ENCODE data around the gene SP9.

Gene SP9

DNA sequence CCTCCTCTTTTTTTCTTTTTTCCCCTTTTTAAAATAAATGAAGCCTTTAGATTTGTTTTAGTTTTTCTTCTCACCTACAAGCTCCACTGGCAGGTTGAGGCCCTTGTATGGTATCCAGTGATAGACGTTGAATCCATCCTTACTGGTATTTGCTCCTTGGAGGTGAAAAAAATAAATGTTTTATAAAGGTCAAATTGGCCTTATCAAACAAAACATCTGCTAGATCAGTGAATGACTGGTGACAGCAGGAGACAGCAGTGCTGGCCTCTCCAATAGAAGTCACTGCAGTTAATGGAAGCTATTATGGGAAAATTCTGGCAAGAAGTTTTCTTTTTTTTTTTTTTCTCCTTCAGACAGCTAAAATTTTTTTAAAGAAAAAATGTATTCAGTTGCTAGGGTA is 12.6 kb upstream of the SP9 start:
- Histone ChIP-seq H3K4me3 (ENCODE audit: low read depth in 1 of 2, low read length in 1 of 2) (no peak overlapping the region), H3K27me3 (peaks cover 100% of the 10 kb centered on the region), H3K9me3 (no peaks in the 10 kb centered on the region), H3K4me1 (ENCODE audit: control insufficient read depth in 1 of 2, insufficient read depth in 1 of 2, low read depth in 1 of 2, low read length in 1 of 2) (peaks cover 15% of the 10 kb centered on the region in 2 experiments), H3K27ac (no peak overlapping the region), H3K36me3 (no peaks in the 10 kb centered on the region)
- TF ChIP-seq, protein P1, sequence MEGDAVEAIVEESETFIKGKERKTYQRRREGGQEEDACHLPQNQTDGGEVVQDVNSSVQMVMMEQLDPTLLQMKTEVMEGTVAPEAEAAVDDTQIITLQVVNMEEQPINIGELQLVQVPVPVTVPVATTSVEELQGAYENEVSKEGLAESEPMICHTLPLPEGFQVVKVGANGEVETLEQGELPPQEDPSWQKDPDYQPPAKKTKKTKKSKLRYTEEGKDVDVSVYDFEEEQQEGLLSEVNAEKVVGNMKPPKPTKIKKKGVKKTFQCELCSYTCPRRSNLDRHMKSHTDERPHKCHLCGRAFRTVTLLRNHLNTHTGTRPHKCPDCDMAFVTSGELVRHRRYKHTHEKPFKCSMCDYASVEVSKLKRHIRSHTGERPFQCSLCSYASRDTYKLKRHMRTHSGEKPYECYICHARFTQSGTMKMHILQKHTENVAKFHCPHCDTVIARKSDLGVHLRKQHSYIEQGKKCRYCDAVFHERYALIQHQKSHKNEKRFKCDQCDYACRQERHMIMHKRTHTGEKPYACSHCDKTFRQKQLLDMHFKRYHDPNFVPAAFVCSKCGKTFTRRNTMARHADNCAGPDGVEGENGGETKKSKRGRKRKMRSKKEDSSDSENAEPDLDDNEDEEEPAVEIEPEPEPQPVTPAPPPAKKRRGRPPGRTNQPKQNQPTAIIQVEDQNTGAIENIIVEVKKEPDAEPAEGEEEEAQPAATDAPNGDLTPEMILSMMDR (IDR thresholded peaks at IDR 0.05): no peak

DNA sequence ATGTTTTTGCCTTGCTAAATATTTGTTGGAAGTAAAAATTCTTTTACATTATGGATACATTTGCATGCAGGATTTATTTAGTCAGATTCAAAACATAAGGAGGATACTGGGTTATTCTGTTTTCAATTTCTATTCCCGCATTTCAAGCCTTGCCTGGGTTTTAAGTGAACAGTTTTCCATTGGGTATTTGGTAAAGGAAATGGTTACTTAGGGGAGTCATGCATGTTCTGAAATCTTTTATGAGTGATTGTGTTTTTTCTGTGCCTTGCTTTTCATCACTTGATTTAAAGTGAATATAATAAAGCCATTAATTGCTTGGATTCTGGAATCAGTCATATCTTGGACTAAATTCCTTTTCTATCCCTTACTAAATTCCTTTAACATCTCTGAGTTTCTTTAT is 12.0 kb upstream of the SP9 start:
- TF ChIP-seq, protein P1 (IDR thresholded peaks at IDR 0.05): no peak
- peaks cover 100% of the 10 kb centered on the region for H3K27me3 ChIP-seq
- H3K4me1 ChIP-seq (ENCODE audit: control insufficient read depth in 1 of 2, insufficient read depth in 1 of 2, low read depth in 1 of 2, low read length in 1 of 2): peaks cover 19 to 21% of the 10 kb centered on the region in 2 experiments
- H3K4me3 ChIP-seq (ENCODE audit: low read depth in 1 of 2, low read length in 1 of 2): no peak overlapping the region
- H3K9me3 ChIP-seq: no peaks in the 10 kb centered on the region
- H3K27ac ChIP-seq: no peak overlapping the region
- no peaks in the 10 kb centered on the region for H3K36me3 ChIP-seq

DNA sequence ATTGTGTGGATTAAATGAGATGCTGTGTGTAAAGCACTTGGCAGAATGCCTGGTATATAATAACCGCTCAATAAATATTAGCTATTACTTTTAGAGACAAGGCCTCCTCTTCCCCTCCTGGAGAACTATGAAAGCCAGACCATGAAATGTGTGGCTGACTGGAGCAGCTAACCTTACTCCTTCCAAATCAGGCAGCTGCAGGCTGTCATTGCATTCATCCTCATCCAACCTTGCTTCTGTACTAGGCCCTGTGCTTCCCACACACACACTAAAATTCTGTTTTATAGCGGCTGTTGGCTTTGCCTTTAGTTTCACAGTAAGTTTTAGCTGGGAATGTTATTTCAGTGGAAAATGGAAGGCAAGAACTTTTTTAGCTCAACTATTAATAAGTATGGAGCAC is 10.2 kb upstream of the SP9 start:
- Histone ChIP-seq H3K27ac (no peak overlapping the region), H3K36me3 (no peaks in the 10 kb centered on the region), H3K9me3 (no peaks in the 10 kb centered on the region), H3K4me1 (ENCODE audit: control insufficient read depth in 1 of 2, insufficient read depth in 1 of 2, low read depth in 1 of 2, low read length in 1 of 2) (peaks cover 19 to 34% of the 10 kb centered on the region in 2 experiments), H3K27me3 (peaks cover 100% of the 10 kb centered on the region), H3K4me3 (ENCODE audit: low read depth in 1 of 2, low read length in 1 of 2) (no peak overlapping the region)
- TF ChIP-seq, protein P1 (IDR thresholded peaks at IDR 0.05): no peak

DNA sequence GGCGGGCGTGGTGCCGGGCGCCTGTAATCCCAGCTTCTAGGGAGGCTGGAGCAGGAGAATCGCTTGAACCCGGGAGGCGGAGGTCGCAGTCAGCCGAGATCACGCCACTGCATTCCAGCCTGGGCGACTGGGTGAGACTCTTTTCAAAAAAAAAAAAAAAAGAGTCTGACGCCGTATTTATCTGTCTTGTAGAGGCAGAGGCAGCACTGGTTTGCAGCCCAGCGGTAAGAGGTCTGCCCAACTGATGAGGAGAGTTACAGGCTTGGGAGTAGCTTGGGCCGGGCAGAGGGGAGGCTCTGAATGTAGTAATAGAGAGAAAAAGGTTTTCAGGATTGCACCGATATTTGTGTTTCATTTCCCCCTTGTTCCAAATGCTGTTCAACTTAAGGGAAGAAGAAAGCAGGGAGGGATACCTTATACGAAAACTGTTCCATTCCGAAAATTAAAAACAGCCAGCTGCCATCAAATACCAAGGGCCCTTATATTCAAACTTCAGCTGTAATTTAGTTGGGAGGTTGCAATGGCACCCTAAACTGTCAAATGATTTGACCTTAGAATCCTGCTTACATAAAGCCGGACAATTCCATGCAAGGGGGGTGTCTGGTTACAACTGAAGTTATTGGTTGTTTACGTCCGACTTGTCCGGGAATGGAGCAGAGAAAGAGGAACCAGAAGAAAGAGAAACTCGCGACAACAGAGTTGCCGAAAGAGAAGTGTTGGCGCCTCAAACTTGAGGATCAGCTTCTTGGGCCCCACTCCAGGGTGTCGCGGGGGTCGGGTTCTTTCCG is 9.2 kb upstream of the SP9 start:
- Histone ChIP-seq H3K36me3 (no peaks in the 10 kb centered on the region), H3K4me3 (ENCODE audit: low read depth in 1 of 2, low read length in 1 of 2) (peak overlapping the region; percentile 65), H3K27ac (no peak overlapping the region), H3K4me1 (ENCODE audit: control insufficient read depth in 1 of 2, insufficient read depth in 1 of 2, low read depth in 1 of 2, low read length in 1 of 2) (peaks cover 19 to 34% of the 10 kb centered on the region in 2 experiments), H3K9me3 (no peaks in the 10 kb centered on the region), H3K27me3 (peaks cover 100% of the 10 kb centered on the region)
- TF ChIP-seq, protein P1 (IDR thresholded peaks at IDR 0.05): no peak

DNA sequence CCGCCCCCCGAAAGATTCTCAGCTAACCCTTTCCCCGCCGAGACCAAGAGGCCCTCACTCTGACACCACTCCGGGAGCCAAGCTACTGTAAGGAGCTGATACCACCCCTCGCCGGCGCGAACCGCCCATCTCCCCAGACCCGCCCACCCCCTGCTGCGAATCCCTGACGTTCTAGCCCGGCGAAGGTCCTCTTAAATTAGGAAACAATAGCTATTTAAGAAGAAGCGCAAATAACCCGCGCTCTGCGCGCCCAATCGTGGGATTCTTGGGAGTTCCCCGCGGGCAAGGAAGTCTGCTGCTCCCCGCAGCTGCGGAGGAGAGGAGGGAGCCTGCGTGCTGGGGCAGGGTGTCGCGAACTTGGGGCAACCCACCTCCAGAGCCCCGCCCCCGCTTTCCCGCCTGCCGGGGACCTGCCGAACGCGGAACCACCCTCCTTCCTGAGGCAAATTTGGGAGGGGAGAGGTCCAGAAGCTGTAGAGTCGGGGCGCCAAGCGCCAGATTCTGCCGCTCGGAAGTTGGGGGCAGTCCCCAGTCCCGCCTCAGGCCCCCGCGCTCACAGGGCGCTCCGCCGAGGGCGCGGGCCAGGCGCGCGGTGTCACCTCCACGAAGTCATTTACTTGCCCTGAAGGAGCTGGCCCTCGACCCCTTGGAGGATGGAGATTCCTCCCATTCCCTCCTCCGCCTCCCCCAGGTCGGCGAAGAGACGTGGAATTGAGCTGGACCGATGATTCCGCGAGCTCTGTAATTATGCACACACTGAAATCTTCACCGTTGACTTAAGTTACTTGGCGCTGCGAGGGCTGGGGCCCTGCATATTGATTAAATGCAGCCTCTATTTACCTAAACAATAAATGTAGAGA is 8.4 kb upstream of the SP9 start:
- Histone ChIP-seq H3K27ac (no peak overlapping the region), H3K4me1 (ENCODE audit: control insufficient read depth in 1 of 2, insufficient read depth in 1 of 2, low read depth in 1 of 2, low read length in 1 of 2) (peaks cover 19 to 34% of the 10 kb centered on the region in 2 experiments), H3K27me3 (peaks cover 100% of the 10 kb centered on the region)

More for the DNA sequence above, 8.4 kb upstream of the SP9 start:
- peak overlapping the region; percentile 65 for H3K4me3 ChIP-seq (ENCODE audit: low read depth in 1 of 2, low read length in 1 of 2)
- TF ChIP-seq, protein P1 (IDR thresholded peaks at IDR 0.05): no peak
- H3K9me3 ChIP-seq: no peaks in the 10 kb centered on the region
- no peaks in the 10 kb centered on the region for H3K36me3 ChIP-seq
